M059J (cell line): ENCODE measurements around the gene MAIP1. TPM values are rescaled to one million over a fixed set of nuclear protein-coding genes. Genes with fewer than 3 reads are reported as not detected.
A peak's percentile ranks its signal among the peaks of the same experiment; 100 is the strongest.
"Not testable (repeated sequence)": the region's sequence is repeated elsewhere in the genome, so short reads cannot be mapped to it uniquely, and the experiment has no call there.

ENCODE experiments used
- DNase-seq: peaks from one replicate; pipeline ENCODE4 v3.0.0-alpha.2; 2012; ENCODE audit warnings: low read depth
- total RNA-seq: library from RNA; depleted of rRNA; stranded (reverse); fragments of >200 nt; shearing (Covaris generic); gene quantifications from 2 replicates; pipeline ENCODE4 v1.2.3, GENCODE V29; 2014; rRNA removed

MAIP1 gene
- 27.4 and 34.1 TPM in 2 replicates for total RNA-seq

- DNase-seq, result peak; percentile 77
Measured at GRCh38 chr2:199955339-199956061, at the start of gene MAIP1, which contains the start of gene TYW5. Gene MAIP1, plus strand, starts transcription at chr2:199955582. Its CDS starts 217 bp downstream, at chr2:199955799. Gene TYW5, minus strand, starts transcription at chr2:199955491. Its CDS starts 21 bp downstream, at chr2:199955470.

- DNase-seq, result no peak
Measured at GRCh38 chr2:199907008-199907714, 48.2 kb upstream of the MAIP1 start.

GRCh38 chr2:199910338-199911051, 44.9 kb upstream of the MAIP1 start:
- no peak for DNase-seq

- DNase-seq, result peak; percentile 96
Measured at GRCh38 chr2:199911052-199911876, 44.1 kb upstream of the MAIP1 start, which contains the start of gene C2orf69. Gene C2orf69, plus strand, starts transcription at chr2:199911293. Its CDS starts 146 bp downstream, at chr2:199911439.

- DNase-seq, result no peak
Measured at GRCh38 chr2:199911877-199912161, 43.6 kb upstream of the MAIP1 start.

GRCh38 chr2:199912553-199913114, 42.7 kb upstream of the MAIP1 start:
- not testable (repeated sequence) for DNase-seq

GRCh38 chr2:199914372-199914958, 40.9 kb upstream of the MAIP1 start:
- DNase-seq, result no peak

- DNase-seq, result no peak
Measured at GRCh38 chr2:199916980-199917379, 38.4 kb upstream of the MAIP1 start.

GRCh38 chr2:199922856-199923255, 32.5 kb upstream of the MAIP1 start:
- DNase-seq, result peak; percentile 67

- DNase-seq, result no peak
Measured at GRCh38 chr2:199923924-199924323, 31.5 kb upstream of the MAIP1 start.

GRCh38 chr2:199926806-199927205, 28.6 kb upstream of the MAIP1 start:
- no peak for DNase-seq

- DNase-seq, result no peak
Measured at GRCh38 chr2:199928226-199928625, 27.2 kb upstream of the MAIP1 start.

GRCh38 chr2:199928626-199929025, 26.8 kb upstream of the MAIP1 start:
- DNase-seq, result no peak

- DNase-seq, result no peak
Measured at GRCh38 chr2:199929262-199929661, 26.1 kb upstream of the MAIP1 start.

GRCh38 chr2:199932312-199932855, 23.0 kb upstream of the MAIP1 start:
- peak; percentile 75 for DNase-seq

GRCh38 chr2:199933466-199933865, 21.9 kb upstream of the MAIP1 start:
- DNase-seq, result peak; percentile 67

- DNase-seq, result no peak
Measured at GRCh38 chr2:199936554-199936953, 18.8 kb upstream of the MAIP1 start.

- peak; percentile 36 for DNase-seq
Measured at GRCh38 chr2:199940373-199940772, 15.0 kb upstream of the MAIP1 start.

GRCh38 chr2:199943373-199943772, 12.0 kb upstream of the MAIP1 start:
- DNase-seq, result no peak

- no peak for DNase-seq
Measured at GRCh38 chr2:199946196-199946595, 9.2 kb upstream of the MAIP1 start.

- DNase-seq, result no peak
Measured at GRCh38 chr2:199946836-199947235, 8.5 kb upstream of the MAIP1 start.
